ENCODE results near the gene DGKB. TPM values are rescaled to one million over a fixed set of nuclear protein-coding genes. Genes with fewer than 3 reads are reported as not detected.

Gene DGKB
- total RNA-seq, 4 donors from 2014 or later, result 0.78 to 2.5 (median 1.5) TPM

DNA sequence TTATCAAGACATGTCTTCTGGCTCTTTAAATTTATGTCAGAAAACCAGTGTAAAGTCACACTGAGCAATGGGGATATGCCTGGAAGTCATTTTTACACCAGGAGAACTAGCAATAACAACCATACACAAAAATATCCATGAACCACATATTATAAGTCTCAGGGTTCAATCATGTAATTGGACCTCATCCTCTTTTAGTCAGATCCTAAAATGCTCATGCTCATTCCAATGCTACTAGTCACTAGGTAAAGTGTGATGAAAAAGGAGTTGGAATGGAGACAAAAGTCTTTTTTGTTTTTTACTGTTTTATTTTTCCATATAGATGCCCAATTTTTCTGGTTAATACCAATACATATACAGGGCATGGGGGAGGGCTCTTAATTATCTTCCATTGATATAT, 306.1 kb downstream of the DGKB start:
- no peak for TF ChIP-seq CTCF (IDR thresholded peaks at IDR 0.05)
- TF ChIP-seq EP300 (IDR thresholded peaks at IDR 0.05), result no peak
- no peak for DNase-seq (ENCODE audit: low spot score in 2 of 2)
- Histone ChIP-seq H3K27ac (no peak overlapping the region), H3K9me3 (no peaks in the 10 kb centered on the region), H3K4me1 (no peaks in the 10 kb centered on the region), H3K27me3 (no peaks in the 10 kb centered on the region), H3K36me3 (no peaks in the 10 kb centered on the region), H3K4me3 (no peak overlapping the region)

DNA sequence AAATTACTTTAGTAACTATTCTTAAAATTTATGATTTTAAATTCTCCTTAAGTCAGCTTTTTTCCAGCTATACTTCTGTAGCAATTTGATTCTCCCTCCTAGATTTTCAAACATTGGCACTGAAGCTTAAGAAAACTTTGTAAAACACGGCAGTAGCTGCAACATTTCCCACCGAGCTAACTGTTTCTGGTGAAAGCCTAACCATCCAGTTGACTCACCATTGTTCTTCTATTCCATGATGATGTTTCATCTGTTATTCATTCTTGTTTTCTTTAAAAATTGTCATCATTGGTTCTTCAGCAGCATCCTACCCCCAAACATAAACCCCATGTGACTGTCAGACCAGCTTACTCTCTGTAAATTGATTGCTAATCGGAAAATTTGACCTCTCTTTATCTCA, 312.3 kb downstream of the DGKB start:
- TF ChIP-seq EP300 (IDR thresholded peaks at IDR 0.05) (no peak), POLR2A (IDR thresholded peaks at IDR 0.05) (no peak), CTCF (IDR thresholded peaks at IDR 0.05) (no peak)
- Histone ChIP-seq H3K4me3 (no peak overlapping the region), H3K27me3 (no peaks in the 10 kb centered on the region), H3K9me3 (peaks cover 0 to 10% (median 0%) of the 10 kb centered on the region in 4 donors), H3K36me3 (no peaks in the 10 kb centered on the region), H3K4me1 (no peaks in the 10 kb centered on the region), H3K27ac (no peak overlapping the region)
- WGBS, 2 donors, result 83% methylated on average over 3 of the region's 3 CpGs
- DNase-seq (ENCODE audit: low spot score in 2 of 2), result no peak

DNA sequence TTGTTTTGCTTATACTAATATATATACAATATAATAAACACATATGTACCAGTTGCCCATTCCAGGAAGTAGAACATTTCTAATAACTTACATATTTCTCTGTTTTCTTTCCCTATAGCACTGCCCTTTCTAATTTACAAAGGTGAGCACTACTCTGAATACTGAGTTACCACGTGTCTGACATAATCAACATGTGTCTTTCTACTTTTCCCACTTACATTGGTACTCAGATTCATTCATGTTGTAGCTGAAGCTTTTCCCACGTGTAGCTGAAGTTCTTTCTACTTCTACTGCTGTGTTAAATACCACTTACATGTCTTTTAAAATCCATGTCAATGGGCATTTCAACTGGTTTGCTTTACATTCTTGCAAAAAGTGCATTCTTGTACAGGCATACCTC, 317.3 kb downstream of the DGKB start:
- Histone ChIP-seq H3K27me3 (no peaks in the 10 kb centered on the region), H3K27ac (no peak overlapping the region), H3K4me1 (no peaks in the 10 kb centered on the region), H3K36me3 (no peaks in the 10 kb centered on the region), H3K4me3 (no peak overlapping the region), H3K9me3 (peaks cover 0 to 11% (median 0%) of the 10 kb centered on the region in 4 donors)
- WGBS, 2 donors, result 81 to 90% methylated on average over 2 of the region's 2 CpGs
- DNase-seq (ENCODE audit: low spot score in 2 of 2), result no peak
- no peak for TF ChIP-seq POLR2A (IDR thresholded peaks at IDR 0.05)
- TF ChIP-seq EP300 (IDR thresholded peaks at IDR 0.05), result no peak
- TF ChIP-seq CTCF (IDR thresholded peaks at IDR 0.05), result no peak

GRCh38 chr7:14583518-14583917, 319.0 kb downstream of the DGKB start:
- H3K27me3 ChIP-seq, result no peaks in the 10 kb centered on the region
- H3K9me3 ChIP-seq, result peaks cover 0 to 11% (median 0%) of the 10 kb centered on the region in 4 donors
- H3K27ac ChIP-seq, result no peak overlapping the region
- H3K4me1 ChIP-seq, result no peaks in the 10 kb centered on the region
- H3K4me3 ChIP-seq, result no peak overlapping the region
- no peak for DNase-seq (ENCODE audit: low spot score in 2 of 2)
- H3K36me3 ChIP-seq, result no peaks in the 10 kb centered on the region
- TF ChIP-seq EP300 (IDR thresholded peaks at IDR 0.05), result no peak
- no peak for TF ChIP-seq CTCF (IDR thresholded peaks at IDR 0.05)
- no peak for TF ChIP-seq POLR2A (IDR thresholded peaks at IDR 0.05)

GRCh38 chr7:14582010-14582409, 320.5 kb downstream of the DGKB start:
- H3K27me3 ChIP-seq, result no peaks in the 10 kb centered on the region
- no peak overlapping the region for H3K4me3 ChIP-seq
- no peaks in the 10 kb centered on the region for H3K4me1 ChIP-seq
- DNase-seq (ENCODE audit: low spot score in 2 of 2), result no peak
- no peak for TF ChIP-seq POLR2A (IDR thresholded peaks at IDR 0.05)
- TF ChIP-seq EP300 (IDR thresholded peaks at IDR 0.05), result no peak
- TF ChIP-seq CTCF (IDR thresholded peaks at IDR 0.05), result no peak
- H3K36me3 ChIP-seq, result no peaks in the 10 kb centered on the region
- WGBS, 2 donors, result 70 to 73% methylated on average over 4 of the region's 4 CpGs
- peaks cover 0 to 11% (median 0%) of the 10 kb centered on the region in 4 donors for H3K9me3 ChIP-seq
- H3K27ac ChIP-seq, result no peak overlapping the region
